Inflammatory macrophage treated with lipopolysaccharide for 4 hours (primary cell): ENCODE data around the gene FBN1.
A peak's percentile ranks its signal among the peaks of the same experiment; 100 is the strongest.

ENCODE experiments used
- DNase-seq: peaks from one replicate; pipeline ENCODE4 v3.0.0-alpha.2; 2020

Gene FBN1

GRCh38 chr15:48462688-48463087, 182.8 kb downstream of the FBN1 start:
- no peak for DNase-seq

DNA sequence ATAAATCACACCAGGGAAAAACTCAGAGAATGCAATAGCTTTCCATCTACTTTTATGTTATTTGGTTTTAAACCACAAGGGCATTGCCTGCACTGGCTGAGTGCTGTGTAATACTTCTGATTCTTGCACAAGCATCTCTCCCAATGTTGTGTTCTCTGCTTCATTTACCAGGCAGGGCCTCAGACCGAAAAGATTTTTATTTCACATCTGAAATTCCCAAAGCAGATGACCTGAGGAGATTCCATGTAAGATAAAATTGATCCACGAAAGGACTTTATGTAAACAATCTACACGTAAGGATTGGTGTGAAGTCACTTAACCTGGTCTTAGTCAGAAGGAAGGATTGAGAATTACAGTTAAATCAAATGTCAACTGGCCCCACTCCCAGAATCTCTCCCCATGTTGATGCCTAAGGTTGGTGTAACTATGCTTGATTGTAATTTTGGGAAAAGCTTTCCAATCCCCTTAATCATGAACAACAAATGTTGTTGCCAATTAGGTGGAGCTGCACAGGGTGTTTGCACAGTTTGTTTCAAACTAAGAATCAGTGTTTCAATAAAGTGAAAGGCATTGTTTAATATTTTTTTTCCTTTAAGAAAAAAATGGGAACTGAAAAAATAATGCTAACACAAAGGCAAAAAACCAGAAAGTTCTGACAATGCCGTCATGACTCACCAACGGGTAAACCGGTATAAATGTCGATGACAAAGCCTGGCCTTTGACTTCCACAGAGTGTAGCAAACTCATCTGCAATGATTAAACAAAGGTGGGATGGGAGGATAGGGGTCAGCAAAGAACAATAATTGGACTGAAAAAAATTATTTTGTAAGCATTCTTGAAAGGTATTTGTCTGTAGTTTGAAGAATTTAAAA, 185.7 kb downstream of the FBN1 start:
- no peak for DNase-seq

DNA sequence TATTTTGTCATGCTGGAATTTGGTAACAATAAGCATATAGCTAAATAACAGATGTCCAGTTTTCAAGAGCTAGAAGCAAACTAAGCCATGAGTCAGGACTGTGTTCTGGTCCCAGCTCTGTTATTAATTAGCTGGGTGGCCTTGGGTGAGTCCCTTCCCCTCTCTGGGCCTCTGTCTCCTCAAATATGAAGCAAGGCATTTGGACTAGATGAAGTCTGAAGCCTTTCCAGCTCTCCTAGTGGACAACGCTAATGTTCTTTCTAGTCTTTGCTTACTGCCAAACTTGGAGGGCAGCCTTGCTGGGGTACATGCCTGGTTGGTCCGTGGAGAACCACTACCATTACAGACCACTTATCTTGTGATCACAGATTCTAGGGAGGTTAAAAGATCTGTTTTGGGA, 186.6 kb downstream of the FBN1 start:
- no peak for DNase-seq

DNA sequence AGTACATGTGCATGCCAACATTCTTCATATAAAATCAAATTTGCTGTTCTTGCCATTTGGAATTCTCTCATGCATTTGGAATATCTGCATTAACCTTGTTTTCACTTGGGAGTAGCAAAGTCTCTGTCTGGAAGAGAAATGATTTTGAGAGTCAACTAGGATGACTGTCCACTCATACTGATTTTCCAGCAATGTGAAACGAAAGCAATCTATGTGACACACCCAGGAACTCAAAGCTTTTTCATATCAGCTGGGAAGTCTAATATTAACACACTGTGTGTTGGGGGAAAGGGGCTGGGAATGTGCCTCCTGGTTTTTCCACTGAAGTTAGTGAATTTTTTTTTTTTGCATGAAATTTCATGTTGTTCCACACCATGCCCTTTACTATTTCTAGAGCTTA, 189.4 kb downstream of the FBN1 start:
- DNase-seq, result no peak

- no peak for DNase-seq
These were observed 193.8 kb downstream of the FBN1 start for GRCh38 chr15:48451736-48452135.

- DNase-seq, result no peak
These were observed 194.3 kb downstream of the FBN1 start for GRCh38 chr15:48451241-48451640.

DNA sequence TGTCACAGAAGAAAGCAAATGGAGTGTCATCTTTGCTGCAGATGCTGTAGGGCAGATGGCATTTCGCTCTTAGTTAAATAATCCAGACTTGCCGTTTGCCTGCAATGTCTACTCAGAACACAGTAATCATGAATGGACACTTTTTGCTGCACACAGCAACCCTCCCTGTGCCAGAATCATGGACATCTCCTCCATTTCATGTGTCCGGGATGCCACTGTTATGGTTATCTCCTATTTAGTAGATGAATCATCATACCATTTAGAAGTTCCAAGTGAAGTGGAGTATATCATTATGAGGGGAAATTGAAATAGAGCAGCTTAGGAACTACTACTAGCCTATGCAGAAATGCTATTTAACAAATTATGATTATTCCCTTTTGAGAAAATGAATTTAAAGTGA, 195.8 kb downstream of the FBN1 start:
- DNase-seq, result no peak

DNA sequence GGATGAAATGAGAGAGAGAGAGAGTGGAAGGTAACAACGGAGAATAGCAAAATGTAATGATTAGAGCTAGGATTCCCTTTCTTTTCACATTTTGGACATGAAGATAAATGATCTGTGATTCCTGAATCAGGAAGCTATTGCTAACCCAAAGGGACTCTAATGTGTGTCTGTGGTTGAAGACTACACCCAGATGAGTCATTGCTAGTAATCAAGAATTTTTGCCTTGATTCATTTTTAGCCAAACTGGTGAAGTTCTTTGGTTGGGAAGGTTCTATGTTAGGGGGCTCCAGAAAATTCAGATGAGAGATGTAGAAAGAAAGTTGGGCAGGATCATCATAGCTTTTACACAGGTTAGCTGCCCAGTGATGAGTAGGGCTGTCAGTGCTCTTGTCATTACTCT, 197.9 kb downstream of the FBN1 start:
- peak; percentile 3 for DNase-seq

GRCh38 chr15:48447058-48447457, 198.5 kb downstream of the FBN1 start:
- DNase-seq, result no peak

DNA sequence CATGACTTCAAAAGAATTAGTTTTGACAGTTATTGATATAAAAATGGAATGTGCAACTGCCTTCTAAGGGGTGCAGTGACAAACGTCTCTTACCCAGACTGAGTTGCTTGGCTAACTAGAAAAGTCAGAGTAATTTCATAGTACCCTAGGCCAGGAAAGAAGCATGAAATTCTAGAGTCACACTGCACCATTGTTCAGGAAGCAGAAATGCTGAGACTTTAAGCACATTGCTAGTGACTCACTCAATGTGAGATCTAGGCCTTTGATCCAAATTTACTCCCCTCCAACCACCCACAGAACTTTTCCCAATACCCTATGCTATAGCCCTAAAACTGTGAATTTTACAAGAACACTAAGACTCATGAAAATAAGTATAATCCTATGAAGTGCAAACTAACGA, 203.5 kb downstream of the FBN1 start:
- DNase-seq, result no peak

- DNase-seq, result no peak
These were observed 205.4 kb downstream of the FBN1 start for GRCh38 chr15:48440084-48440483.

GRCh38 chr15:48437178-48437577, 208.3 kb downstream of the FBN1 start:
- no peak for DNase-seq

GRCh38 chr15:48435321-48435720, 210.2 kb downstream of the FBN1 start:
- no peak for DNase-seq

GRCh38 chr15:48433226-48433886, 212.2 kb downstream of the FBN1 start:
- DNase-seq, result no peak

- no peak for DNase-seq
These were observed 212.8 kb downstream of the FBN1 start for GRCh38 chr15:48432688-48433087.

DNA sequence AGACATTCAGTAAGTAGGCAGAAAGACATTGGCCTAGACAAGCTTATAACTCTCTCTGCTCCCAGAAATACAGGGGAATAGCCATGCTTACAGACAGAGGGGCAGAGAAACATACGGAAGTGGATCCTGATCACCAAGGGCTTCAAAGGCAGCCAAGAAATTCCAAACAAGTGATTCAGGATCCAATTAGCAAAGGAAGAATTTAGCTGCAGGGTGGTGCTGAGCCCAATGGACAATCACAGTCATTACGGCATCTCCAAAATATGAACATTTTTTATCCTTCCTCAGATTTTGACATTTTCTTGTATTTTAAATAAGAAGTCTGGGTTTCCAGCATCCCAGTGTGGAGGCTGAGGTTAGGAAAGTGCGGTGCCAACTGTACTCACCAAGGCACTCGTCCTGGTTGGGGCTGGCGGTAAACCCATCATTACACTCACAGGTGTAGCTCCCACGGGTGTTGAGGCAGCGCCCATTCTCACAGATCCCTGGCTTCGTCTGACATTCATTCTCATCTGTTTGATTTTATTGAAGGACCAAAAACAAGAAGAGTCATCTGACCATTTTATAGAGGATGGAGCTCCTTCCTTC, 217.5 kb downstream of the FBN1 start:
- DNase-seq, result no peak

GRCh38 chr15:48427479-48427878, 218.0 kb downstream of the FBN1 start:
- no peak for DNase-seq

DNA sequence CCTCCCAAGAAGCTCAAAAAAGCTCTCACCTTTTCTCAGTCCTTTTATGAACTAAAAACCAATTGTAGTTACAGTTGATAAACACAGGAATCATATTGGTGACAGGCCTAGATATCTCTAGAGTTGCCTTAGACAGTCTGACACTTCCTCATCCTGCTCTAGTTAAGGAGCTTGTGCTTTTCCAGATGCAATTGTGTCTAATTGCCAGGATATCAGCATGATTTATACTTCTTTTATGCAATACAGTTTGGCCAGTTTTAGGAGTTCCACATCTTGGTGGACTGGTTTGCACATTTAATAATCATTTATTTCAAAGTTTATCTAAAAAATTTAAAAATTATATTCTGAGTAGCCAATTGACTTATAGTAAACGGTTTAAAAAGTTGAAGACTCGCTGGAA, 218.6 kb downstream of the FBN1 start:
- DNase-seq, result no peak

DNA sequence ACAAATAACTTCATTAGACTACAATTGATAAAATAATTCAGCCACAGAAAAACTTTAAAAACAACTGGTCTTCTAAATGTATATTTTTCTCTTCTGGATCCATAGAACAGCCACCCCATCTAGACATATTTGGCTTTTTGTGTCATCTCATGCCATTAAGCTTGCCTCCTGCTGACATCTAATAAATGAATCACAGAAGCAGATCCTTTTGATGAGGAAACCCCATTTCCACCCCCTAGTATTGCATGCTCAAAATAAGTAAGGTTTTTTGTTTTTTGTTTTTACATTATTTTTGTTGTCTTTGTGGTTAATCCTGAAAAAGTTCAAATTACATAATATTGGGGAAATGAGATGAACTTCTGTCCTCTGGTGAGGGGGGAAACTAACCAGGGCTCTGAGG, 219.5 kb downstream of the FBN1 start:
- no peak for DNase-seq

DNA sequence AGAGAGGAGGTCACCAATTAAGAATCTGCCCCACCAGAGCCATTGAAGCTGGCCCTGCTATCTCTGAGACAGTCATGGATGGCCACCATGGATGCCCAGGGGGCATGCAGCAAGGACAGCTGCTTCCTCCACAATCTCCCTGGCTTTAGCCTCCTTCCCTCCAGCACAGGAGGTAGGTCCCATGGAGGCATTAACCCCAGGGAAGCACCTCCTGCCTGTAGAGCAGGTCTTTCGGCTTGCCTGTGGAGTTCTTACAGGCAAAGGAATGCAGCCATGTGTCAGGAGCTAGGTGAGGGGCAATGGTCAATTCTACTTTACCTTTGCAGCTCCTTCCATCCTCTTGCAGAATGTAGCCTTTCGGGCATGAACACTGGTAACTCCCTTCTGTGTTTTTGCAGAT, 220.5 kb downstream of the FBN1 start:
- DNase-seq, result no peak

DNA sequence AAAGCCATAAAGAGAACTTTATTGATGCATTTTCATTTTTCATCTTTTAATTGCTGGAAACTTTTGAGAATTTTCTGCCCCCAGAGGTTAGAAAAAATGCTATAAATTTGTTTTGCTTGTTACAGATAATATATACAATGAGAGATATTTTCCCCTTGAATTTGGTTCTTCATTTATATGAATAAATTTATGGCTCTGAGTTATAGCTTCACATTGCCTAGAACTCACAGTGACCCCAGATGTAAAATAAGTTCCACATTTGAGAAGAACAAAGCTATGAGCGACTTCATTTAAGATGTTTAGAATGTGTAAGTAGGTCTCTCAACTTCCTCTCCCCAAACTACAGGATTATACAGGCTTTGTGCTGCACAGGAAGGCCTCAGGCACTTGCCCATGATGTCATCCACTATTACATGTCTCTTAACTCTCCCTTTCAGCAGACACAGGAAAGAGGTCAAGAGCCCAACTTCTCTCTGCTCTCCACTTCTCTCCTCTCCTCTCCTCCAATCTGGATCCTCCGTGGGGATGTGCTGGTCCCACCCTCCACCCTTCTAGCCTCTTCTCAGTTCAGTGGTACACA, 221.5 kb downstream of the FBN1 start:
- peak; percentile 36 for DNase-seq

DNA sequence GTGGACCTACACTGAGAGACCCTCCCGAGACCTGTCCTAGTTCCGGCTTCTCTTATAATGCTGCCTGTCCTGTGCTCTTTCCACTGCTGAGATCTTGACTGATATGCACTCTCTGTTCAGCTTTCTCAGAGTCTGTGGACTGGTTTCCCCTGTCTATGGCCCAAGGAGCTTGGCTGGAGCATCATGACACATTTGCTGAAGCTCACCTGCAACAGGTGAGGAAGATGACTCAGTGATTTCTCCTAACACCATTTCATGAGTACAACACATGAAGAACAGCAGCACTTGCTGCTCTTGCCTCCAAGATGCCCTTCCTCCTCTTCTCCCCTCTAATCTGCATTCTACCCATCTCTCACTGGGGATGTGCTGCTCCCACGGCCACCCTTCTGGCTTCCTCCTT, 222.2 kb downstream of the FBN1 start:
- DNase-seq, result no peak

DNA sequence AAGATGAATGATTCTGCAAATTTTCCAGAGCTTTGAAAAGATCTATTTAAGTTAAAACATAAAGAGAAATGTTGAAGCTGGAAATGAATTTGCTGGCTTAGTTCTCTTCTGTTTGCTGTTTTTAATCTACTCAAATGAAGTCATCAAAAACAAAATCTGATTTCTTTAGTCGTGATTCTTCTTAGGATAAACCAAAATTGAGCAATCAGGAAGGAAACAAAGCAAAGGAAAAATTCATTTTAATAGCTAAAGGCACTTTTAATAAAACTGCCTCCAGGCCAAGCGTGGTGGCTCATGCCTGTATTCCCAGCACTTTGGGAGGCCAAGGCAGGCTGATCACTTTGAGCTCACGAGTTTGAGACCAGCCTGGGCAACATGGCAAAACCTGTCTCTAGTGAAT, 223.1 kb downstream of the FBN1 start:
- no peak for DNase-seq

GRCh38 chr15:48421362-48421761, 224.1 kb downstream of the FBN1 start:
- DNase-seq, result no peak
